ENCODE data around the gene LGALS4. TPM values are rescaled to one million over a fixed set of nuclear protein-coding genes. Genes with fewer than 3 reads are reported as not detected.
"Not testable (repeated sequence)": the region's sequence is repeated elsewhere in the genome, so short reads cannot be mapped to it uniquely, and the experiment has no call there.

Gene LGALS4
- total and polyA plus RNA-seq, 4 donors = 0.51 to 544 (median 6.0) TPM

GRCh38 chr19:38790507-38791403 lies 22.0 kb downstream of the LGALS4 start:
- intact Hi-C loops (cut with DNase I); H3K4me3 ChIP-seq (ENCODE audit: low read length in 2 of 2); H3K36me3 ChIP-seq (ENCODE audit: control insufficient read depth in 1 of 2, insufficient read depth in 2 of 2, low read length in 1 of 2); H3K27ac ChIP-seq (ENCODE audit: low read depth in 1 of 2, low read length in 2 of 2); ATAC-seq (ENCODE audit: low FRiP score); H3K9me3 ChIP-seq (ENCODE audit: control insufficient read depth, low read length); H3K27me3 ChIP-seq (ENCODE audit: control insufficient read depth in 1 of 2, insufficient read depth in 2 of 2, low read length in 1 of 2); H3K4me1 ChIP-seq (ENCODE audit: control insufficient read depth in 1 of 2, insufficient read depth in 2 of 2, low read length in 2 of 2): not testable (repeated sequence)
- 41 to 65% methylated on average over 9 to 19 of the region's 49 CpGs for WGBS, 2 donors
- peak in 1 of 2 donors; percentile 54 for DNase-seq

GRCh38 chr19:38788478-38789243 lies 24.1 kb downstream of the LGALS4 start, which contains the start of gene LGALS7B:
TSS of gene LGALS7B (plus strand) at chr19:38789200. CDS start at chr19:38789227, 27 bp downstream.
- H3K9me3 ChIP-seq (ENCODE audit: control insufficient read depth, low read length) = no peaks in the 10 kb centered on the region
- intact Hi-C loops (cut with DNase I) = no loop called here
- ATAC-seq (ENCODE audit: low FRiP score) = no peak
- H3K27me3 ChIP-seq (ENCODE audit: control insufficient read depth in 1 of 2, insufficient read depth in 2 of 2, low read length in 1 of 2) = no peaks in the 10 kb centered on the region
- no peak within 1 kb of the TSS for H3K4me3 ChIP-seq (ENCODE audit: low read length in 2 of 2)
- H3K4me1 ChIP-seq (ENCODE audit: control insufficient read depth in 1 of 2, insufficient read depth in 2 of 2, low read length in 2 of 2) = no peaks in the 10 kb centered on the region
- no peak within 1 kb of the TSS for H3K27ac ChIP-seq (ENCODE audit: low read depth in 1 of 2, low read length in 2 of 2)
- no peaks in the 10 kb centered on the region for H3K36me3 ChIP-seq (ENCODE audit: control insufficient read depth in 1 of 2, insufficient read depth in 2 of 2, low read length in 1 of 2)
- DNase-seq = peak in 1 of 2 donors; percentile 45
- 76 to 77% methylated on average over 10 to 13 of the region's 17 CpGs for WGBS, 2 donors

- peak; percentile 1 to 25 for DNase-seq
- H3K27ac ChIP-seq (ENCODE audit: low read depth in 1 of 2, low read length in 2 of 2) = no peak overlapping the region
- no peaks in the 10 kb centered on the region for H3K9me3 ChIP-seq (ENCODE audit: control insufficient read depth, low read length)
- no peaks in the 10 kb centered on the region for H3K27me3 ChIP-seq (ENCODE audit: control insufficient read depth in 1 of 2, insufficient read depth in 2 of 2, low read length in 1 of 2)
- H3K36me3 ChIP-seq (ENCODE audit: control insufficient read depth in 1 of 2, insufficient read depth in 2 of 2, low read length in 1 of 2) = no peaks in the 10 kb centered on the region
- intact Hi-C loops (cut with DNase I) = no loop called here
- no peaks in the 10 kb centered on the region for H3K4me1 ChIP-seq (ENCODE audit: control insufficient read depth in 1 of 2, insufficient read depth in 2 of 2, low read length in 2 of 2)
- 71 to 74% methylated on average over 11 of the region's 11 CpGs for WGBS, 2 donors
- no peak for ATAC-seq (ENCODE audit: low FRiP score)
- H3K4me3 ChIP-seq (ENCODE audit: low read length in 2 of 2) = no peak overlapping the region
These were observed 26.0 kb downstream of the LGALS4 start for GRCh38 chr19:38786572-38787265.

- H3K27ac ChIP-seq (ENCODE audit: low read depth in 1 of 2, low read length in 2 of 2); H3K36me3 ChIP-seq (ENCODE audit: control insufficient read depth in 1 of 2, insufficient read depth in 2 of 2, low read length in 1 of 2); ATAC-seq (ENCODE audit: low FRiP score); H3K4me1 ChIP-seq (ENCODE audit: control insufficient read depth in 1 of 2, insufficient read depth in 2 of 2, low read length in 2 of 2); H3K9me3 ChIP-seq (ENCODE audit: control insufficient read depth, low read length); intact Hi-C loops (cut with DNase I); H3K4me3 ChIP-seq (ENCODE audit: low read length in 2 of 2); H3K27me3 ChIP-seq (ENCODE audit: control insufficient read depth in 1 of 2, insufficient read depth in 2 of 2, low read length in 1 of 2): not testable (repeated sequence)
- WGBS, 2 donors = 89 to 94% methylated on average over 2 to 3 of the region's 3 CpGs
- peak in 1 of 2 donors; percentile 14 for DNase-seq
These were observed 26.7 kb downstream of the LGALS4 start for GRCh38 chr19:38786061-38786460.

- Histone ChIP-seq H3K36me3 (ENCODE audit: control insufficient read depth in 1 of 2, insufficient read depth in 2 of 2, low read length in 1 of 2) (no peaks in the 10 kb centered on the region), H3K9me3 (ENCODE audit: control insufficient read depth, low read length) (no peaks in the 10 kb centered on the region), H3K27ac (ENCODE audit: low read depth in 1 of 2, low read length in 2 of 2) (no peak overlapping the region), H3K27me3 (ENCODE audit: control insufficient read depth in 1 of 2, insufficient read depth in 2 of 2, low read length in 1 of 2) (peaks cover 0 to 2% of the 10 kb centered on the region in 2 donors), H3K4me3 (ENCODE audit: low read length in 2 of 2) (no peak overlapping the region), H3K4me1 (ENCODE audit: control insufficient read depth in 1 of 2, insufficient read depth in 2 of 2, low read length in 2 of 2) (no peaks in the 10 kb centered on the region)
- WGBS, 2 donors = 96 to 97% methylated on average over 7 of the region's 7 CpGs
- intact Hi-C loops (cut with DNase I) = no loop called here
- no peak for ATAC-seq (ENCODE audit: low FRiP score)
- peak; percentile 22 to 27 for DNase-seq
These were observed 27.5 kb downstream of the LGALS4 start for GRCh38 chr19:38785187-38785699.

GRCh38 chr19:38784224-38784623 lies 28.5 kb downstream of the LGALS4 start:
- no peaks in the 10 kb centered on the region for H3K36me3 ChIP-seq (ENCODE audit: control insufficient read depth in 1 of 2, insufficient read depth in 2 of 2, low read length in 1 of 2)
- 55 to 64% methylated on average over 3 of the region's 3 CpGs for WGBS, 2 donors
- H3K4me1 ChIP-seq (ENCODE audit: control insufficient read depth in 1 of 2, insufficient read depth in 2 of 2, low read length in 2 of 2) = no peaks in the 10 kb centered on the region
- H3K9me3 ChIP-seq (ENCODE audit: control insufficient read depth, low read length) = no peaks in the 10 kb centered on the region
- DNase-seq = peak in 1 of 2 donors; percentile 4
- peaks cover 0 to 2% of the 10 kb centered on the region in 2 donors for H3K27me3 ChIP-seq (ENCODE audit: control insufficient read depth in 1 of 2, insufficient read depth in 2 of 2, low read length in 1 of 2)
- no peak overlapping the region for H3K4me3 ChIP-seq (ENCODE audit: low read length in 2 of 2)
- no peak for ATAC-seq (ENCODE audit: low FRiP score)
- intact Hi-C loops (cut with DNase I) = no loop called here
- no peak overlapping the region for H3K27ac ChIP-seq (ENCODE audit: low read depth in 1 of 2, low read length in 2 of 2)

- WGBS, 2 donors = 80 to 86% methylated on average over 13 of the region's 13 CpGs
- ATAC-seq (ENCODE audit: low FRiP score); intact Hi-C loops (cut with DNase I); H3K4me3 ChIP-seq (ENCODE audit: low read length in 2 of 2); H3K9me3 ChIP-seq (ENCODE audit: control insufficient read depth, low read length); H3K4me1 ChIP-seq (ENCODE audit: control insufficient read depth in 1 of 2, insufficient read depth in 2 of 2, low read length in 2 of 2); H3K36me3 ChIP-seq (ENCODE audit: control insufficient read depth in 1 of 2, insufficient read depth in 2 of 2, low read length in 1 of 2); H3K27ac ChIP-seq (ENCODE audit: low read depth in 1 of 2, low read length in 2 of 2); H3K27me3 ChIP-seq (ENCODE audit: control insufficient read depth in 1 of 2, insufficient read depth in 2 of 2, low read length in 1 of 2): not testable (repeated sequence)
- DNase-seq = peak in 1 of 2 donors; percentile 3
These were observed 30.5 kb downstream of the LGALS4 start for GRCh38 chr19:38782212-38782611.

GRCh38 chr19:38781058-38781457 lies 31.7 kb downstream of the LGALS4 start:
- no peaks in the 10 kb centered on the region for H3K36me3 ChIP-seq (ENCODE audit: control insufficient read depth in 1 of 2, insufficient read depth in 2 of 2, low read length in 1 of 2)
- no peak overlapping the region for H3K27ac ChIP-seq (ENCODE audit: low read depth in 1 of 2, low read length in 2 of 2)
- intact Hi-C loops (cut with DNase I) = no loop called here
- DNase-seq (peak in 1 of 2 donors; percentile 13), ATAC-seq (ENCODE audit: low FRiP score) (no peak)
- H3K4me1 ChIP-seq (ENCODE audit: control insufficient read depth in 1 of 2, insufficient read depth in 2 of 2, low read length in 2 of 2) = no peaks in the 10 kb centered on the region
- H3K9me3 ChIP-seq (ENCODE audit: control insufficient read depth, low read length) = no peaks in the 10 kb centered on the region
- peaks cover 0 to 2% of the 10 kb centered on the region in 2 donors for H3K27me3 ChIP-seq (ENCODE audit: control insufficient read depth in 1 of 2, insufficient read depth in 2 of 2, low read length in 1 of 2)
- H3K4me3 ChIP-seq (ENCODE audit: low read length in 2 of 2) = no peak overlapping the region
- 75 to 80% methylated on average over 7 of the region's 7 CpGs for WGBS, 2 donors

All from aorta (tissue), 5 donors.